PFSK-1 (cell line): ENCODE measurements around the gene KRTAP26-1.

Source experiments
- FOXP2 ChIP-seq: optimal IDR thresholded peaks from 2 replicates; pipeline ENCODE3; 2011; ENCODE audit warnings: borderline replicate concordance, control low read depth, inconsistent platforms; ENCODE audit not compliant: insufficient read depth; ENCODE audit errors: extremely low read length, extremely low read depth
- POLR2AphosphoS5 ChIP-seq: IDR thresholded peaks from 2 replicates; pipeline ENCODE4 v1.6.1; 2012; ENCODE audit warnings: low read depth, mild to moderate bottlenecking, control low read depth, low read length, moderate library complexity
- SIN3A ChIP-seq: IDR thresholded peaks from 2 replicates; pipeline ENCODE4 v1.6.1; 2012; ENCODE audit warnings: mild to moderate bottlenecking, low read length, moderate library complexity, borderline replicate concordance; ENCODE audit not compliant: insufficient read depth
- TAF1 ChIP-seq: IDR thresholded peaks from 2 replicates; pipeline ENCODE4 v1.6.1; 2012; ENCODE audit warnings: low read length, control low read depth, borderline replicate concordance; ENCODE audit not compliant: insufficient read depth
- TF ChIP-seq, protein P1 (sequence below), 2 experiments: IDR thresholded peaks; 2 replicates each; pipeline versions ENCODE4 v1.6.1 to v1.8.0; 2011 to 2012; ENCODE audit warnings: low read depth in 2 of 2, low read length in 2 of 2, control low read depth in 1 of 2, inconsistent platforms in 1 of 2, mild to moderate bottlenecking in 1 of 2, moderate library complexity in 1 of 2; ENCODE audit not compliant: insufficient read depth in 1 of 2

DNA sequence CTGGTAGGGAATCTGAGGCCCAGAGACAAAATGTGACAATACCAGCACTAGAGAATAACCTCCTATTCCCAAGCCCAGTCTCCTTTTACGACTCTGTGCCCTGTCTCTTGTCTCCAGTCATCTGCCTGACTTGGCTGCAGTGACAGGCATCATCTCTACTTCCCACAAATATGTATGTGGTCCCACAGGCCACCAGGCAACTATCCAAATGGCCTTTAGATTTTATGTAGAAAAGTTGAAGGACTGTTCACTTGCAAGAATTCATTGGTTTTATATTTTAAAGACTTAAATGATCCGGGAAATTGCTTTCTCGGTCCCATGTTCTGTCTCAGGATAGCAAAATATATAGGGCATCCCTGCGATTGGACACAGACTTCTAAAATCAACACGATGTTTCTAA, 49.0 kb downstream of the KRTAP26-1 start:
- TF ChIP-seq POLR2AphosphoS5 (no peak), TAF1 (no peak), SIN3A (no peak), FOXP2 (no peak)
- TF ChIP-seq, protein P1, sequence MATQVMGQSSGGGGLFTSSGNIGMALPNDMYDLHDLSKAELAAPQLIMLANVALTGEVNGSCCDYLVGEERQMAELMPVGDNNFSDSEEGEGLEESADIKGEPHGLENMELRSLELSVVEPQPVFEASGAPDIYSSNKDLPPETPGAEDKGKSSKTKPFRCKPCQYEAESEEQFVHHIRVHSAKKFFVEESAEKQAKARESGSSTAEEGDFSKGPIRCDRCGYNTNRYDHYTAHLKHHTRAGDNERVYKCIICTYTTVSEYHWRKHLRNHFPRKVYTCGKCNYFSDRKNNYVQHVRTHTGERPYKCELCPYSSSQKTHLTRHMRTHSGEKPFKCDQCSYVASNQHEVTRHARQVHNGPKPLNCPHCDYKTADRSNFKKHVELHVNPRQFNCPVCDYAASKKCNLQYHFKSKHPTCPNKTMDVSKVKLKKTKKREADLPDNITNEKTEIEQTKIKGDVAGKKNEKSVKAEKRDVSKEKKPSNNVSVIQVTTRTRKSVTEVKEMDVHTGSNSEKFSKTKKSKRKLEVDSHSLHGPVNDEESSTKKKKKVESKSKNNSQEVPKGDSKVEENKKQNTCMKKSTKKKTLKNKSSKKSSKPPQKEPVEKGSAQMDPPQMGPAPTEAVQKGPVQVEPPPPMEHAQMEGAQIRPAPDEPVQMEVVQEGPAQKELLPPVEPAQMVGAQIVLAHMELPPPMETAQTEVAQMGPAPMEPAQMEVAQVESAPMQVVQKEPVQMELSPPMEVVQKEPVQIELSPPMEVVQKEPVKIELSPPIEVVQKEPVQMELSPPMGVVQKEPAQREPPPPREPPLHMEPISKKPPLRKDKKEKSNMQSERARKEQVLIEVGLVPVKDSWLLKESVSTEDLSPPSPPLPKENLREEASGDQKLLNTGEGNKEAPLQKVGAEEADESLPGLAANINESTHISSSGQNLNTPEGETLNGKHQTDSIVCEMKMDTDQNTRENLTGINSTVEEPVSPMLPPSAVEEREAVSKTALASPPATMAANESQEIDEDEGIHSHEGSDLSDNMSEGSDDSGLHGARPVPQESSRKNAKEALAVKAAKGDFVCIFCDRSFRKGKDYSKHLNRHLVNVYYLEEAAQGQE (IDR thresholded peaks at IDR 0.05; ENCODE audit: insufficient read depth in 1 of 2, low read depth in 2 of 2, low read length in 2 of 2) = no peak
